Right lobe of liver (tissue), 6 donors: ENCODE results near the gene AFP. TPM values are rescaled to one million over a fixed set of nuclear protein-coding genes. Genes with fewer than 3 reads are reported as not detected.
A peak's percentile ranks its signal among the peaks of the same experiment; 100 is the strongest.

Experiments used
- ATAC-seq, 4 donors: fragments of 200-7000 bp; cut with Tn5 transposase; one replicate each; pipeline ENCODE4 v1.9.1; 2020; ENCODE audit warnings: mild to moderate bottlenecking in 4 of 4, moderate library complexity in 4 of 4
- DNase-seq, 3 donors: peaks; one replicate each; pipeline ENCODE4 v3.0.0-alpha.2; 2020
- H3K27ac ChIP-seq, 3 donors: fragments of 200-600 bp; one replicate each; pipeline ENCODE4 v1.8.0; 2022
- H3K27me3 ChIP-seq, 2 donors: fragments of 200-600 bp; one replicate each; pipeline ENCODE4 v1.8.0; 2022
- H3K36me3 ChIP-seq, 4 donors: fragments of 200-600 bp; sonication (generic) in 1 of 4; one replicate each; pipeline versions ENCODE4 v1.5.1 to v1.8.0; 2017 to 2022; ENCODE audit warnings: control low read depth in 1 of 4
- H3K4me1 ChIP-seq, 4 donors: fragments of 200-600 bp; sonication (generic) in 1 of 4; one replicate each; pipeline versions ENCODE4 v1.5.1 to v1.8.0; 2017 to 2022; ENCODE audit warnings: control low read depth in 1 of 4
- H3K4me3 ChIP-seq, 3 donors: fragments of 200-600 bp; one replicate each; pipeline ENCODE4 v1.8.0; 2022
- H3K9me3 ChIP-seq, 4 donors: fragments of 200-600 bp; sonication (generic) in 1 of 4; one replicate each; pipeline versions ENCODE4 v1.5.1 to v1.8.0; 2017 to 2022; ENCODE audit warnings: control low read depth in 1 of 4
- CTCF ChIP-seq, 4 donors: fragments of 200-600 bp in 3 of 4; fragments of 450-650 bp in 1 of 4; IDR thresholded peaks; one replicate each; pipeline versions ENCODE4 v1.5.1 to v1.8.0; 2016 to 2022; ENCODE audit warnings: antibody characterized with exemption in 4 of 4, mild to moderate bottlenecking in 2 of 4
- POLR2A ChIP-seq: fragments of 450-650 bp; IDR thresholded peaks from one replicate; pipeline ENCODE4 v1.6.1; 2017; ENCODE audit warnings: antibody characterized with exemption, mild to moderate bottlenecking
- WGBS: methylation state at CpG from one replicate; pipeline ENCODE4 v1.1.6; 2018; ENCODE audit warnings: low coverage, low lambda C conversion rate; ENCODE audit not compliant: insufficient coverage; ENCODE audit errors: missing lambda C conversion rate; 5-methylcytosine and 5-hydroxymethylcytosine counted together
- intact Hi-C, 2 donors: fragments of 100-400 bp; cut with DNase I; formaldehyde crosslinking; loops; one replicate each; pipeline versions ENCODE4 v1.11.2 to v1.14.1; 2022
- total RNA-seq, 6 experiments: library from RNA; depleted of rRNA in 2 of 6; stranded (reverse); fragments of >200 nt in 2 of 6; fragmentation: NEBNext Ultra II Directional in 3 of 6; extraction: Animal tissue kit (Norgen Biotek cat#: 25700) in 3 of 6; gene quantifications; one replicate each; pipeline versions ENCODE4 v1.1.0 to v1.2.4, GENCODE V29; 2016 to 2023
- donor health status: DM: no; HTN: yes; CAD: no.
- donor health status: DM: no; HTN: no; CAD: no.
- donor health status: DM: no; HTN: no; CAD: no.
- donor health status: DM: no; HTN: yes; CAD: no.
- donor health status: DM: no; HTN: yes; CAD: no.

Gene AFP
- total RNA-seq, 6 experiments from 2014 or later: 0.78 to 3.8 (median 3.4) TPM; not detected in 1

- Histone ChIP-seq H3K4me1 (peaks cover 0 to 39% (median 0%) of the 10 kb centered on the region in 4 donors), H3K27me3 (no peaks in the 10 kb centered on the region), H3K27ac (peak overlapping the region in 2 of 3 donors; percentile 3 to 53), H3K9me3 (no peaks in the 10 kb centered on the region), H3K36me3 (no peaks in the 10 kb centered on the region), H3K4me3 (peak overlapping the region in 1 of 3 donors; percentile 15)
- WGBS: 37% methylated on average over 2 of the region's 2 CpGs
- TF ChIP-seq POLR2A: no peak
- no peak for TF ChIP-seq CTCF (IDR thresholded peaks at IDR 0.05)
- ATAC-seq (peak; percentile 78 to 86 (median 83)), DNase-seq (no peak)
- intact Hi-C loops: no loop called here
Measured at GRCh38 chr4:73452953-73453700, 17.1 kb downstream of the AFP start.

- DNase-seq (no peak), ATAC-seq (peak in 2 of 4 donors; percentile 37 to 55)
- Histone ChIP-seq H3K4me3 (peak overlapping the region in 1 of 3 donors; percentile 15), H3K27ac (peak overlapping the region in 2 of 3 donors; percentile 3 to 53), H3K9me3 (no peaks in the 10 kb centered on the region), H3K36me3 (no peaks in the 10 kb centered on the region), H3K4me1 (peaks cover 0 to 34% (median 0%) of the 10 kb centered on the region in 4 donors), H3K27me3 (no peaks in the 10 kb centered on the region)
- intact Hi-C loops: no loop called here
- TF ChIP-seq POLR2A (no peak), CTCF (IDR thresholded peaks at IDR 0.05) (no peak)
Measured at GRCh38 chr4:73453701-73454005, 17.6 kb downstream of the AFP start.

- WGBS: 31% methylated on average over 3 of the region's 3 CpGs
- TF ChIP-seq POLR2A: no peak
- no peak for TF ChIP-seq CTCF (IDR thresholded peaks at IDR 0.05)
- peaks cover 0 to 23% (median 0%) of the 10 kb centered on the region in 4 donors for H3K4me1 ChIP-seq
- no peaks in the 10 kb centered on the region for H3K27me3 ChIP-seq
- H3K9me3 ChIP-seq: no peaks in the 10 kb centered on the region
- no peak overlapping the region for H3K4me3 ChIP-seq
- ATAC-seq (no peak), DNase-seq (no peak)
- intact Hi-C loops: no loop called here
- H3K36me3 ChIP-seq: no peaks in the 10 kb centered on the region
- no peak overlapping the region for H3K27ac ChIP-seq
Measured at GRCh38 chr4:73454920-73455319, 18.9 kb downstream of the AFP start.

- H3K4me1 ChIP-seq: peaks cover 0 to 16% (median 0%) of the 10 kb centered on the region in 4 donors
- H3K27me3 ChIP-seq: no peaks in the 10 kb centered on the region
- H3K4me3 ChIP-seq: no peak overlapping the region
- H3K9me3 ChIP-seq: no peaks in the 10 kb centered on the region
- no peak for DNase-seq
- no peak overlapping the region for H3K27ac ChIP-seq
- ATAC-seq: no peak
- no peaks in the 10 kb centered on the region for H3K36me3 ChIP-seq
- TF ChIP-seq CTCF (IDR thresholded peaks at IDR 0.05) (no peak), POLR2A (no peak)
- WGBS: 70% methylated on average over 4 of the region's 5 CpGs
- intact Hi-C loops: no loop called here
Measured at GRCh38 chr4:73456177-73457022, 20.4 kb downstream of the AFP start.
